CD4-positive, CD25-positive, alpha-beta regulatory T cell (primary cell): Measurements from ENCODE around the gene NCDN. TPM values are rescaled to one million over a fixed set of nuclear protein-coding genes. Genes with fewer than 3 reads are reported as not detected.

Experiments used
- ATAC-seq, 2 donors: fragments of 150-1000 bp; cut with Tn5 transposase; one replicate each; pipeline ENCODE4 v1.10.0; 2021; ENCODE audit warnings: low read depth in 2 of 2, moderate number of reproducible peaks in 2 of 2, moderate library complexity in 1 of 2
- DNase-seq, 3 donors: peaks; one replicate each; pipeline versions ENCODE4 v3.0.0 to v3.0.0-alpha.2; 2012 to 2022; ENCODE audit warnings: mixed read lengths in 1 of 3
- H3K27ac ChIP-seq: one replicate; pipeline ENCODE4 v1.7.0; 2013; ENCODE audit warnings: mild to moderate bottlenecking, low read length; ENCODE audit not compliant: insufficient read depth, poor library complexity, severe bottlenecking
- H3K27me3 ChIP-seq: one replicate; pipeline ENCODE4 v1.7.0; 2013; ENCODE audit warnings: low read length; ENCODE audit not compliant: control insufficient read depth, insufficient read depth
- H3K36me3 ChIP-seq: one replicate; pipeline ENCODE4 v1.7.0; 2013; ENCODE audit warnings: mild to moderate bottlenecking, low read length, moderate library complexity; ENCODE audit not compliant: control insufficient read depth, insufficient read depth
- H3K4me1 ChIP-seq: 2 replicates; pipeline ENCODE4 v1.7.0; 2013; ENCODE audit warnings: mild to moderate bottlenecking, low read length; ENCODE audit not compliant: insufficient read depth, control insufficient read depth, poor library complexity, severe bottlenecking
- H3K4me3 ChIP-seq: one replicate; pipeline ENCODE4 v1.7.0; 2013; ENCODE audit warnings: low read depth, mild to moderate bottlenecking, low read length, moderate library complexity
- H3K9me3 ChIP-seq, 2 experiments: 1 replicate in 1 of 2; 2 replicates in 1 of 2; pipeline ENCODE4 v1.7.0; 2013; ENCODE audit warnings: low read length in 2 of 2, mild to moderate bottlenecking in 1 of 2, moderate library complexity in 1 of 2; ENCODE audit not compliant: control insufficient read depth in 2 of 2
- H3K27ac Mint-ChIP-seq, 3 donors: one replicate each; pipeline ENCODE4 v1.8.0; 2020 to 2022; ENCODE audit warnings: mild to moderate bottlenecking in 3 of 3, mixed read lengths in 3 of 3, moderate library complexity in 2 of 3
- H3K27me3 Mint-ChIP-seq: one replicate; pipeline ENCODE4 v1.8.0; 2022; ENCODE audit warnings: mild to moderate bottlenecking, mixed read lengths
- H3K36me3 Mint-ChIP-seq: one replicate; pipeline ENCODE4 v1.8.0; 2020; ENCODE audit warnings: mixed read lengths
- H3K4me1 Mint-ChIP-seq, 4 donors: one replicate each; pipeline ENCODE4 v1.8.0; 2020 to 2022; ENCODE audit warnings: mixed read lengths in 4 of 4, mild to moderate bottlenecking in 1 of 4
- H3K4me3 Mint-ChIP-seq, 4 donors: one replicate each; pipeline ENCODE4 v1.8.0; 2020 to 2022; ENCODE audit warnings: mild to moderate bottlenecking in 4 of 4, mixed read lengths in 4 of 4, moderate library complexity in 3 of 4
- H3K9me3 Mint-ChIP-seq, 7 donors: one replicate each; pipeline ENCODE4 v1.8.0; 2020 to 2022; ENCODE audit warnings: mixed read lengths in 7 of 7, mild to moderate bottlenecking in 3 of 7, moderate library complexity in 2 of 7
- polyA plus RNA-seq, 4 donors: library from polyadenylated mRNA; unstranded; fragments of 300-500 nt; fragmentation: Illumina TruSeq; gene quantifications; one replicate each; pipeline ENCODE4 v1.2.3, GENCODE V29; 2021
- total RNA-seq: library from RNA; stranded (reverse); gene quantifications from one replicate; pipeline ENCODE4 v1.2.3, GENCODE V29; 2022

Gene NCDN
- total and polyA plus RNA-seq, 5 donors from 2014 or later: 5.5 to 28.7 (median 11.0) TPM

DNA sequence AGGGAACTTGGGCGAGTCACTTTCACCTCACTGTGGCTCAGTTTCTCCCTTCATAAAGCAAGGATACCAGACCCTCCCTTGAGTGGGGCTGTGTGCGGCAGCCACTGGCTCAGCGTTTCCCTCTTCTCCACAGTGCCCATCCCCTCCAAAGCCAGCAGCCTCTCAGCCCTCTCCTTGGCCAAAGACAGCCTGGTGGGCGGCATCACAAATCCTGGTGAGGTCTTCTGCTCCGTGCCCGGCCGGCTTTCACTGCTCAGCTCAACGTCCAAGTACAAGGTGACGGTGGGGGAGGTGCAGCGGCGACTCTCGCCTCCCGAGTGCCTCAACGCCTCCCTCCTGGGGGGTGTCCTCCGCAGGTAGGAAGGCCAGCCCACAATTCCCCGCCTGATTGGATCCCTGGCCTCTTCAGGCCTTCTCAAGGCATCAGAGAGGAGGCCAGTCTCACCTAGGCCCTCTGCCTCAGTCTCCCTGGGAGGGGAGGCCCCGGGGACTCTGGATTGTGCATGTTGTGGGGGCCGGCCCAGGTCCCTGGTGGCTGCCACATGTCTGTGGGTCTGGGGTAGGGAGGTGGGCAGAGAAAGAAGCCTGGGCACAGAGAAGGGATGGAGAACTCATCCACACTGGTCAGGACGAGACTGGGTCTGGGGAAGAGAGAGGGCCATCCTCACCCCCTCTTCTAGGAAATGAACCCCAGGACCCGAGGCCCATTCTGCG, 30.8 kb downstream of the NCDN start:
- no peak overlapping the region for H3K27ac Mint-ChIP-seq
- no peak for ATAC-seq

DNA sequence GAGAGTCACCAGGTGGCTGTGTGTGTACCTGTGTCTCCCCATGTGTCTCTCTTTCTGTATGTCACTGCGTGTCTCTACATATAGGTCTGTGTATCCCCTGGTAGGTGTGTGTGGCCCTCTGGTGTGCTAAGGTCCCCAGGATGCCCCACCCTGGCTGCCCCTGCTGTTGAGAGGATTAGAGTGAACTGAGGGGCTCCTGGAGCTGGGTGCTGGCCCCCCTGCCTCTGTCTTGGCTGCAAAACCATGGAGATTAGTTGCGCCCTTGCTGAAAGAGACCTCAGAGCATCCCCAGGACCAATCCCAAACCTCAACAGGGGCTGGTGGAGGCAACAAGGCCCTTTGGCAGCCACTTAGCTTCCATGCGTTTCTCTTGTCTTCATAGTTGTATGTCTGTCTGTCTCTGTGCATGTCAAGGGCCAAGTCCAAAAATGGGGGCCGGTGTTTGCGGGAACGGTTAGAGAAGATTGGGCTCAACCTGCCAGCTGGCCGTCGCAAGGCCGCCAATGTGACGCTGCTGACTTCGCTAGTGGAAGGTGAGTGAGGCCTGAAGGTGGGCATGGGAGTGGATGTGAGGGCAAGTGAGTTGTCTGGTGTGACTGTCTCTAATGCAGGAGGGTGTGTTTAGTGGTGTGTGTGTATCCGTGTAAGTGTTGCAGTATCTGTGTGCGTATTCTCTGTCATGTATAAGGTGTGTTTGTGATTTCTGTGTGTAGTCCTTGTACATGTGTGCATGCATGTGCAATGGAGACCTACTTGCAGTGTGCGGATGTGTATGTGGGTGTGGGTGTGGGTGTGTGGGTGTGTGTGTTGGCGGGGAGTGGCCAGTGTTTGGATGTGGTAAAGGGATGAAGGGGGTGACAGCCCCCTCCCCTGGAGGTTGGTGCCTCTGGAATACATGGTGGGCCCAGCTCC, 32.2 kb downstream of the NCDN start:
- H3K9me3 ChIP-seq: no peaks in the 10 kb centered on the region
- Mint-ChIP-seq H3K4me1 (peaks cover 0 to 12% (median 3%) of the 10 kb centered on the region in 4 donors), H3K27ac (peak overlapping the region in 1 of 3 donors; percentile 82), H3K4me3 (no peak overlapping the region), H3K9me3 (no peaks in the 10 kb centered on the region), H3K27me3 (no peaks in the 10 kb centered on the region), H3K36me3 (peaks cover 18% of the 10 kb centered on the region)
- ATAC-seq (peak in 1 of 2 donors; percentile 10), DNase-seq (no peak)
- H3K27ac ChIP-seq: no peak overlapping the region
- H3K27me3 ChIP-seq: no peaks in the 10 kb centered on the region
- no peaks in the 10 kb centered on the region for H3K4me1 ChIP-seq
- no peak overlapping the region for H3K4me3 ChIP-seq
- H3K36me3 ChIP-seq: peaks cover 5% of the 10 kb centered on the region

More for the DNA sequence above, 30.8 kb downstream of the NCDN start:
- H3K9me3 ChIP-seq: no peaks in the 10 kb centered on the region
- H3K4me3 Mint-ChIP-seq: no peak overlapping the region
- no peak overlapping the region for H3K4me3 ChIP-seq
- no peaks in the 10 kb centered on the region for H3K9me3 Mint-ChIP-seq
- H3K27me3 ChIP-seq: no peaks in the 10 kb centered on the region
- no peak overlapping the region for H3K27ac ChIP-seq
- H3K27me3 Mint-ChIP-seq: no peaks in the 10 kb centered on the region
- H3K4me1 Mint-ChIP-seq: peaks cover 0 to 12% (median 1%) of the 10 kb centered on the region in 4 donors
- H3K4me1 ChIP-seq: no peaks in the 10 kb centered on the region
- peaks cover 5% of the 10 kb centered on the region for H3K36me3 ChIP-seq
- peaks cover 18% of the 10 kb centered on the region for H3K36me3 Mint-ChIP-seq
- no peak for DNase-seq

DNA sequence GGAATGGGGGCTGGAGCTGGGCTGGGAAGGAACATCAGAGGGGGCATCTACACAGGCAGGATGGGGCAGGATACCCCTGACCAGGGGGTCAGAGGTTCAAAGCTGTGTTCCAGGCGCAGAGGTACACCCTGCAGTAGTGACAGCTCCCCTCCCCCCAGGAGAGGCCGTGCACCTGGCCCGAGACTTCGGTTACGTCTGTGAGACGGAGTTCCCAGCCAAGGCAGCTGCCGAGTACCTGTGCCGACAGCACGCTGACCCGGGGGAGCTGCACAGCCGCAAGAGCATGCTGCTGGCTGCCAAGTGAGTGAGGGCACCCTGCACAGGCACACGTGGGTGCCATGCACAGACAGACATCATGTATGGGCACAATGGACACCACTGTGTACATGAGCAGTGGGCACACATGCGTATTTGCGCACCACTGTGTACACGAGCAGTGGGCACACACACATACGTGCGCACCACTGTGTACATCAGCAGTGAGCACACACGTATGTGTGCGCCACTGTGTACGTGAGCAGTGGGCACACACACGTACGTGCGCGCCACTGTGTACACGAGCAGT, 33.0 kb downstream of the NCDN start:
- Histone ChIP-seq H3K4me3 (no peak overlapping the region), H3K36me3 (peaks cover 5% of the 10 kb centered on the region), H3K9me3 (no peaks in the 10 kb centered on the region), H3K27me3 (no peaks in the 10 kb centered on the region), H3K4me1 (no peaks in the 10 kb centered on the region), H3K27ac (no peak overlapping the region)
- ATAC-seq (no peak), DNase-seq (no peak)
- no peak overlapping the region for H3K27ac Mint-ChIP-seq
- peaks cover 18% of the 10 kb centered on the region for H3K36me3 Mint-ChIP-seq
- peaks cover 0 to 12% (median 3%) of the 10 kb centered on the region in 4 donors for H3K4me1 Mint-ChIP-seq
- no peaks in the 10 kb centered on the region for H3K9me3 Mint-ChIP-seq
- no peaks in the 10 kb centered on the region for H3K27me3 Mint-ChIP-seq
- H3K4me3 Mint-ChIP-seq: no peak overlapping the region

DNA sequence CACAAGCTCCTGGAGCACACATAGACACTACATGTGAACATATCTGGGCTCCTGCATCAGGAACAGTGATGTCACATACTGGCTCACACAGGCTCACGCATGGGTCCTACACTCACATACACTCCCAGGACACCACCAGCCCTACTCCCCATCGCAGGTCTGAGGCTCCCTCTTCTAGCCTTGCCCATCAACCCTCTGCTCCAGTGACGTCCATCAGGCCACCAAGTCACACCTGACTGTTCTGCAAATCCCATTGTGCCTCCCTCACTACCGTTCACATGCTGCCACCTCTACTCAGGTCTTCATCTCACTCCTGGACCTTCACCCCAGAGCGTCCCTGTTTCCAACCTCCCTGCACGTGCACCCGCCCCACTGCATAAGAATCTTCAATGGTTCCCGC, 33.6 kb downstream of the NCDN start:
- H3K4me1 ChIP-seq: no peaks in the 10 kb centered on the region
- H3K27ac ChIP-seq: no peak overlapping the region
- no peaks in the 10 kb centered on the region for H3K9me3 ChIP-seq
- no peak overlapping the region for H3K4me3 ChIP-seq
- Mint-ChIP-seq H3K36me3 (peaks cover 18% of the 10 kb centered on the region), H3K9me3 (no peaks in the 10 kb centered on the region), H3K4me1 (peaks cover 0 to 12% (median 3%) of the 10 kb centered on the region in 4 donors), H3K27ac (peak overlapping the region in 1 of 3 donors; percentile 31), H3K4me3 (no peak overlapping the region), H3K27me3 (no peaks in the 10 kb centered on the region)
- peaks cover 5% of the 10 kb centered on the region for H3K36me3 ChIP-seq
- no peaks in the 10 kb centered on the region for H3K27me3 ChIP-seq
- ATAC-seq (no peak), DNase-seq (no peak)

DNA sequence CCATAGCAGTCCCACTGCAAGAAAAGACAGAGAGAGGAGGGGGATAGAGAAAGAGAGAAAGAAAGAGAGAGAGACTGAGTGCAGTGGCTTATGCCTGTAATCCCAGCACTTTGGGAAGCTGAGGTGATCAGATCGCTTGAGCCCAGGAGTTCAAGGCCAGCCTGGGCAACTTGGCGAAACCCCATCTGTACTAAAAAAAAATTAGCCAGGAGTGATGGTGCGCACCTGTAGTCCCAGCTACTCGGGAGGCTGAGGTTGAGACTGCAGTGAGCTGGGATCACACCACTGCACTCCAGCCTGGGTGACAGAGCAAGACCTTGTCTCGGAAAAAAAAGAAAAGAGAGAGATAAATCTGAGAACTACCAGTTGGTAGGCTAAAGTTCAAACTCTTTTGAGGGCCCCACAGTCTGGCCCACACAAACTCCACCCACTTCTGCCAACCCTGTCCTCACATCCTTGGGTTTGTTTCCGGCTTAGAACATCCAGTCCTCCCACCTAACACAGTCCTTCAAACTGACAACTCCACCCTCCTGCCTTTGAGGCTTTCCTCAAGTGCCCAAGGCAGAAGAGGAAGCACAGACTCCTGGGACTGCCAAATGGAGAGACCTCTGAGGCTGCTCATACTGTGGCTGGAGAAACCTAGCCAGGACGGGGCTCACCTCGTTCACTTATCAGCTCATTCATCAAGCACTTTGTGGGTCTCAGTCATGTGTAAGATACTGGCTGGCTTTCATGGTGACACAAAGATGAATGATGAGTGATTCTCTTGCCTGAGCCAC, 35.6 kb downstream of the NCDN start:
- no peaks in the 10 kb centered on the region for H3K27me3 Mint-ChIP-seq
- H3K4me1 Mint-ChIP-seq: peaks cover 0 to 12% (median 3%) of the 10 kb centered on the region in 4 donors
- Histone ChIP-seq H3K4me1 (no peaks in the 10 kb centered on the region), H3K4me3 (no peak overlapping the region), H3K27me3 (no peaks in the 10 kb centered on the region), H3K9me3 (no peaks in the 10 kb centered on the region), H3K36me3 (peaks cover 8% of the 10 kb centered on the region), H3K27ac (no peak overlapping the region)
- H3K36me3 Mint-ChIP-seq: peaks cover 18% of the 10 kb centered on the region
- ATAC-seq (peak in 1 of 2 donors; percentile 21), DNase-seq (peak in 1 of 3 donors; percentile 42)
- peak overlapping the region in 2 of 3 donors; percentile 48 to 74 for H3K27ac Mint-ChIP-seq
- H3K4me3 Mint-ChIP-seq: no peak overlapping the region
- no peaks in the 10 kb centered on the region for H3K9me3 Mint-ChIP-seq

DNA sequence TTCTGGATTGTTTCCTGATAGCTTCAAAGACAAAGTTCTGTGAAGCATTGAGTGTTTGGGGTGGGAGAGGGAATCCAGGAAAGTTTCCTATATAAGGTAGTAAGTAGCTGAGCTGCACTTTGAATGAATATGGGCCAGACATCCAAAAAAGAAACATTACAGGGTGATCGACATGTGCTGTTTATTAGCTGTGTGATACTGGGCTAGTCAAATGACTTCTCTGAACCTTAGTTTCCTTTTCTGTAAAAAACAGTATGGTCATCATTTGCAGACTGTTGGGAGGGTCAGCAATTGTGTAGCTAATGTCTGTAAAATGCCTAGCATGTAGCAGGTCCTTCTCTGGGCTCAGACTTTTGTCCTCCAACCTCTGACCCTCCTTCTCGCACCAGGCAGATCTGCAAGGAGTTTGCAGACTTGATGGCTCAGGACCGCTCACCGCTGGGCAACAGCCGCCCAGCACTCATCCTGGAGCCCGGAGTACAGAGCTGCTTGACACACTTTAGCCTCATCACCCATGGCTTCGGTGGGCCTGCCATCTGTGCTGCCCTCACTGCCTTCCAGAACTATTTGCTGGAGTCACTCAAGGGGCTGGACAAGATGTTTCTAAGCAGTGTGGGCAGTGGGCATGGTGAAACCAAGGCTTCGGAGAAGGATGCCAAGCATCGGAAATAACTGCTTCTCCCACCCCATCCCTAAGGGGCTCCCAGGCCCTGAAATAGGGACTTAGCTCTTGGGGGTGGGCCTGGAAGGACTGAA, 36.6 kb downstream of the NCDN start:
- no peak overlapping the region for H3K4me3 Mint-ChIP-seq
- Histone ChIP-seq H3K9me3 (no peaks in the 10 kb centered on the region), H3K27ac (no peak overlapping the region), H3K27me3 (no peaks in the 10 kb centered on the region), H3K36me3 (peaks cover 13% of the 10 kb centered on the region), H3K4me1 (no peaks in the 10 kb centered on the region), H3K4me3 (no peak overlapping the region)
- peaks cover 17% of the 10 kb centered on the region for H3K36me3 Mint-ChIP-seq
- peaks cover 0 to 12% (median 4%) of the 10 kb centered on the region in 4 donors for H3K4me1 Mint-ChIP-seq
- peak overlapping the region in 1 of 3 donors; percentile 22 for H3K27ac Mint-ChIP-seq
- DNase-seq (no peak), ATAC-seq (no peak)
- H3K27me3 Mint-ChIP-seq: no peaks in the 10 kb centered on the region
- H3K9me3 Mint-ChIP-seq: no peaks in the 10 kb centered on the region
